Measurements from ENCODE around the gene TMEM120B.

Gene TMEM120B

DNA sequence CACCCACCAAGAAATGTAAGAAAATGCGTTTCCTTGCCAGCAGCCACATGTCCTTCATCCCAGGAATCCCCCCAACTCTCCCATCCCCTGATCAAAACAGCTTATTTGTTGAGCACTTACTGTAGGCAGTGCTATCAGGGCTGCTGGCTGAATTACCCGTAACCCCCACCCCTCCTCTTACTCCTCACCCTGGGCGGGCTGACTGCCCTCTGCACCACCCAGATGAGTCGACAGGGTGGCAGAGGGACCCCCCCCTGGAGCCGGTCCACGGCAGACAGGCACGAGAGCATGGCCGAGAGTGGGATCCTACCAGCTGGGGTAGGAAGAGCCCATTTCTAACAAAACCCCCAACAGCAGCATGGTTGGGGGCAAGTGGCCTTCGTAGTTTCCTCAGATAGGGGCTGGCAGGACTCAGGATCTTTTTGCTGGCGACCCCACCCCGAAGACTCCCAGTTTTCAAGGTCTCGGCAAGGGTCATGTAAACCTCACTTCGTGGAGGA lies 82.0 kb downstream of the TMEM120B start (continued):
- TF ChIP-seq ZNF571 (tag by site-specific recombination; IDR thresholded peaks at IDR 0.05): no peak
- TF ChIP-seq, protein P1, sequence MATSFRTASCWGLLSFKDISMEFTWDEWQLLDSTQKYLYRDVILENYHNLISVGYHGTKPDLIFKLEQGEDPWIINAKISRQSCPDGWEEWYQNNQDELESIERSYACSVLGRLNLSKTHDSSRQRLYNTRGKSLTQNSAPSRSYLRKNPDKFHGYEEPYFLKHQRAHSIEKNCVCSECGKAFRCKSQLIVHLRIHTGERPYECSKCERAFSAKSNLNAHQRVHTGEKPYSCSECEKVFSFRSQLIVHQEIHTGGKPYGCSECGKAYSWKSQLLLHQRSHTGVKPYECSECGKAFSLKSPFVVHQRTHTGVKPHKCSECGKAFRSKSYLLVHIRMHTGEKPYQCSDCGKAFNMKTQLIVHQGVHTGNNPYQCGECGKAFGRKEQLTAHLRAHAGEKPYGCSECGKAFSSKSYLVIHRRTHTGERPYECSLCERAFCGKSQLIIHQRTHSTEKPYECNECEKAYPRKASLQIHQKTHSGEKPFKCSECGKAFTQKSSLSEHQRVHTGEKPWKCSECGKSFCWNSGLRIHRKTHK (tag by site-specific recombination; IDR thresholded peaks at IDR 0.05): no peak
- TF ChIP-seq ZNF37A (tag by site-specific recombination; IDR thresholded peaks at IDR 0.05): no peak
- 0 out of 2 replicates have a peak, but pooled peaks have one; percentile 19 for TF ChIP-seq ZNF76 (tag by site-specific recombination; IDR thresholded peaks at IDR 0.05; ENCODE audit: borderline replicate concordance, low read depth)
- TF ChIP-seq SP7 (tag by site-specific recombination; IDR thresholded peaks at IDR 0.05): no peak
- TF ChIP-seq, protein P2, sequence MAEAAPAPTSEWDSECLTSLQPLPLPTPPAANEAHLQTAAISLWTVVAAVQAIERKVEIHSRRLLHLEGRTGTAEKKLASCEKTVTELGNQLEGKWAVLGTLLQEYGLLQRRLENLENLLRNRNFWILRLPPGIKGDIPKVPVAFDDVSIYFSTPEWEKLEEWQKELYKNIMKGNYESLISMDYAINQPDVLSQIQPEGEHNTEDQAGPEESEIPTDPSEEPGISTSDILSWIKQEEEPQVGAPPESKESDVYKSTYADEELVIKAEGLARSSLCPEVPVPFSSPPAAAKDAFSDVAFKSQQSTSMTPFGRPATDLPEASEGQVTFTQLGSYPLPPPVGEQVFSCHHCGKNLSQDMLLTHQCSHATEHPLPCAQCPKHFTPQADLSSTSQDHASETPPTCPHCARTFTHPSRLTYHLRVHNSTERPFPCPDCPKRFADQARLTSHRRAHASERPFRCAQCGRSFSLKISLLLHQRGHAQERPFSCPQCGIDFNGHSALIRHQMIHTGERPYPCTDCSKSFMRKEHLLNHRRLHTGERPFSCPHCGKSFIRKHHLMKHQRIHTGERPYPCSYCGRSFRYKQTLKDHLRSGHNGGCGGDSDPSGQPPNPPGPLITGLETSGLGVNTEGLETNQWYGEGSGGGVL (tag by site-specific recombination; IDR thresholded peaks at IDR 0.05): 0 out of 2 replicates have a peak, but pooled peaks have one; percentile 5
- TF ChIP-seq, protein P3, sequence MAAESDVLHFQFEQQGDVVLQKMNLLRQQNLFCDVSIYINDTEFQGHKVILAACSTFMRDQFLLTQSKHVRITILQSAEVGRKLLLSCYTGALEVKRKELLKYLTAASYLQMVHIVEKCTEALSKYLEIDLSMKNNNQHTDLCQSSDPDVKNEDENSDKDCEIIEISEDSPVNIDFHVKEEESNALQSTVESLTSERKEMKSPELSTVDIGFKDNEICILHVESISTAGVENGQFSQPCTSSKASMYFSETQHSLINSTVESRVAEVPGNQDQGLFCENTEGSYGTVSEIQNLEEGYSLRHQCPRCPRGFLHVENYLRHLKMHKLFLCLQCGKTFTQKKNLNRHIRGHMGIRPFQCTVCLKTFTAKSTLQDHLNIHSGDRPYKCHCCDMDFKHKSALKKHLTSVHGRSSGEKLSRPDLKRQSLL (tag by site-specific recombination; IDR thresholded peaks at IDR 0.05): no peak
- no peak for TF ChIP-seq ZNF138 (tag by site-specific recombination; IDR thresholded peaks at IDR 0.05; ENCODE audit: borderline replicate concordance)
- TF ChIP-seq, protein P4, sequence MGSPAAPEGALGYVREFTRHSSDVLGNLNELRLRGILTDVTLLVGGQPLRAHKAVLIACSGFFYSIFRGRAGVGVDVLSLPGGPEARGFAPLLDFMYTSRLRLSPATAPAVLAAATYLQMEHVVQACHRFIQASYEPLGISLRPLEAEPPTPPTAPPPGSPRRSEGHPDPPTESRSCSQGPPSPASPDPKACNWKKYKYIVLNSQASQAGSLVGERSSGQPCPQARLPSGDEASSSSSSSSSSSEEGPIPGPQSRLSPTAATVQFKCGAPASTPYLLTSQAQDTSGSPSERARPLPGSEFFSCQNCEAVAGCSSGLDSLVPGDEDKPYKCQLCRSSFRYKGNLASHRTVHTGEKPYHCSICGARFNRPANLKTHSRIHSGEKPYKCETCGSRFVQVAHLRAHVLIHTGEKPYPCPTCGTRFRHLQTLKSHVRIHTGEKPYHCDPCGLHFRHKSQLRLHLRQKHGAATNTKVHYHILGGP (tag by site-specific recombination; IDR thresholded peaks at IDR 0.05): no peak
- TF ChIP-seq ZNF23 (tag by site-specific recombination; IDR thresholded peaks at IDR 0.05; ENCODE audit: borderline replicate concordance): no peak
- no peak for TF ChIP-seq ZNF157 (tag by site-specific recombination; IDR thresholded peaks at IDR 0.05)
- TF ChIP-seq KLF10 (tag by site-specific recombination; IDR thresholded peaks at IDR 0.05): no peak
- no peak for TF ChIP-seq ZNF292 (tag by site-specific recombination; IDR thresholded peaks at IDR 0.05; ENCODE audit: borderline replicate concordance, low read depth)
- TF ChIP-seq, protein P5, sequence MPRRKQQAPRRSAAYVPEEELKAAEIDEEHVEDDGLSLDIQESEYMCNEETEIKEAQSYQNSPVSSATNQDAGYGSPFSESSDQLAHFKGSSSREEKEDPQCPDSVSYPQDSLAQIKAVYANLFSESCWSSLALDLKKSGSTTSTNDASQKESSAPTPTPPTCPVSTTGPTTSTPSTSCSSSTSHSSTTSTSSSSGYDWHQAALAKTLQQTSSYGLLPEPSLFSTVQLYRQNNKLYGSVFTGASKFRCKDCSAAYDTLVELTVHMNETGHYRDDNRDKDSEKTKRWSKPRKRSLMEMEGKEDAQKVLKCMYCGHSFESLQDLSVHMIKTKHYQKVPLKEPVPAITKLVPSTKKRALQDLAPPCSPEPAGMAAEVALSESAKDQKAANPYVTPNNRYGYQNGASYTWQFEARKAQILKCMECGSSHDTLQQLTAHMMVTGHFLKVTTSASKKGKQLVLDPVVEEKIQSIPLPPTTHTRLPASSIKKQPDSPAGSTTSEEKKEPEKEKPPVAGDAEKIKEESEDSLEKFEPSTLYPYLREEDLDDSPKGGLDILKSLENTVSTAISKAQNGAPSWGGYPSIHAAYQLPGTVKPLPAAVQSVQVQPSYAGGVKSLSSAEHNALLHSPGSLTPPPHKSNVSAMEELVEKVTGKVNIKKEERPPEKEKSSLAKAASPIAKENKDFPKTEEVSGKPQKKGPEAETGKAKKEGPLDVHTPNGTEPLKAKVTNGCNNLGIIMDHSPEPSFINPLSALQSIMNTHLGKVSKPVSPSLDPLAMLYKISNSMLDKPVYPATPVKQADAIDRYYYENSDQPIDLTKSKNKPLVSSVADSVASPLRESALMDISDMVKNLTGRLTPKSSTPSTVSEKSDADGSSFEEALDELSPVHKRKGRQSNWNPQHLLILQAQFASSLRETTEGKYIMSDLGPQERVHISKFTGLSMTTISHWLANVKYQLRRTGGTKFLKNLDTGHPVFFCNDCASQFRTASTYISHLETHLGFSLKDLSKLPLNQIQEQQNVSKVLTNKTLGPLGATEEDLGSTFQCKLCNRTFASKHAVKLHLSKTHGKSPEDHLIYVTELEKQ (tag by site-specific recombination; IDR thresholded peaks at IDR 0.05; ENCODE audit: borderline replicate concordance): no peak
- TF ChIP-seq, protein P6, sequence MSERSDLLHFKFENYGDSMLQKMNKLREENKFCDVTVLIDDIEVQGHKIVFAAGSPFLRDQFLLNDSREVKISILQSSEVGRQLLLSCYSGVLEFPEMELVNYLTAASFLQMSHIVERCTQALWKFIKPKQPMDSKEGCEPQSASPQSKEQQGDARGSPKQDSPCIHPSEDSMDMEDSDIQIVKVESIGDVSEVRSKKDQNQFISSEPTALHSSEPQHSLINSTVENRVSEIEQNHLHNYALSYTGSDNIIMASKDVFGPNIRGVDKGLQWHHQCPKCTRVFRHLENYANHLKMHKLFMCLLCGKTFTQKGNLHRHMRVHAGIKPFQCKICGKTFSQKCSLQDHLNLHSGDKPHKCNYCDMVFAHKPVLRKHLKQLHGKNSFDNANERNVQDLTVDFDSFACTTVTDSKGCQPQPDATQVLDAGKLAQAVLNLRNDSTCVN (tag by site-specific recombination; optimal IDR thresholded peaks at IDR 0.05): no peak
- TF ChIP-seq ZBTB8A (tag by site-specific recombination; IDR thresholded peaks at IDR 0.05): no peak
- no peak for TF ChIP-seq ZNF223 (tag by site-specific recombination; IDR thresholded peaks at IDR 0.05)
- no peak for TF ChIP-seq KLF9 (tag by site-specific recombination; IDR thresholded peaks at IDR 0.05; ENCODE audit: low read depth)
- TF ChIP-seq ZNF10 (tag by site-specific recombination; IDR thresholded peaks at IDR 0.05): peak; percentile 65; the same call in 1 of the 2 replicates
- TF ChIP-seq SCRT1 (tag by site-specific recombination; IDR thresholded peaks at IDR 0.05; ENCODE audit: borderline replicate concordance): no peak
- peak; percentile 81; the same call in 1 of the 2 replicates for TF ChIP-seq GLIS2 (tag by site-specific recombination; IDR thresholded peaks at IDR 0.05)
- no peak for TF ChIP-seq ZNF248 (tag by site-specific recombination; IDR thresholded peaks at IDR 0.05)
- TF ChIP-seq ZNF335 (tag by site-specific recombination; conservative IDR thresholded peaks at IDR 0.05): 0 out of 2 replicates have a peak, but pooled peaks have one; percentile 1
- TF ChIP-seq, protein P7, sequence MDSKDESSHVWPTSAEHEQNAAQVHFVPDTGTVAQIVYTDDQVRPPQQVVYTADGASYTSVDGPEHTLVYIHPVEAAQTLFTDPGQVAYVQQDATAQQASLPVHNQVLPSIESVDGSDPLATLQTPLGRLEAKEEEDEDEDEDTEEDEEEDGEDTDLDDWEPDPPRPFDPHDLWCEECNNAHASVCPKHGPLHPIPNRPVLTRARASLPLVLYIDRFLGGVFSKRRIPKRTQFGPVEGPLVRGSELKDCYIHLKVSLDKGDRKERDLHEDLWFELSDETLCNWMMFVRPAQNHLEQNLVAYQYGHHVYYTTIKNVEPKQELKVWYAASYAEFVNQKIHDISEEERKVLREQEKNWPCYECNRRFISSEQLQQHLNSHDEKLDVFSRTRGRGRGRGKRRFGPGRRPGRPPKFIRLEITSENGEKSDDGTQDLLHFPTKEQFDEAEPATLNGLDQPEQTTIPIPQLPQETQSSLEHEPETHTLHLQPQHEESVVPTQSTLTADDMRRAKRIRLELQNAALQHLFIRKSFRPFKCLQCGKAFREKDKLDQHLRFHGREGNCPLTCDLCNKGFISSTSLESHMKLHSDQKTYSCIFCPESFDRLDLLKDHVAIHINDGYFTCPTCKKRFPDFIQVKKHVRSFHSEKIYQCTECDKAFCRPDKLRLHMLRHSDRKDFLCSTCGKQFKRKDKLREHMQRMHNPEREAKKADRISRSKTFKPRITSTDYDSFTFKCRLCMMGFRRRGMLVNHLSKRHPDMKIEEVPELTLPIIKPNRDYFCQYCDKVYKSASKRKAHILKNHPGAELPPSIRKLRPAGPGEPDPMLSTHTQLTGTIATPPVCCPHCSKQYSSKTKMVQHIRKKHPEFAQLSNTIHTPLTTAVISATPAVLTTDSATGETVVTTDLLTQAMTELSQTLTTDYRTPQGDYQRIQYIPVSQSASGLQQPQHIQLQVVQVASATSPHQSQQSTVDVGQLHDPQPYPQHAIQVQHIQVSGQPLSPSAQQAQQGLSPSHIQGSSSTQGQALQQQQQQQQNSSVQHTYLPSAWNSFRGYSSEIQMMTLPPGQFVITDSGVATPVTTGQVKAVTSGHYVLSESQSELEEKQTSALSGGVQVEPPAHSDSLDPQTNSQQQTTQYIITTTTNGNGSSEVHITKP (tag by site-specific recombination; IDR thresholded peaks at IDR 0.05): peak; percentile 62; the same call in 1 of the 2 replicates

Measured in HEK293 (cell line).